GM10248 (cell line): ENCODE results near the gene KCNC3.
A peak's percentile ranks its signal among the peaks of the same experiment; 100 is the strongest.

Experiments
- CTCF ChIA-PET: fragments of 300-600 bp; sonication (Branson Sonifier 250); formaldehyde crosslinking; extraction: SDS; loops from one replicate; lab custom pipeline; 2021; ENCODE audit warnings: antibody characterized with exemption; lab: Yijun Ruan, JAX
- POLR2A ChIA-PET: fragments of 350-650 bp; sonication (Branson Sonifier 250); formaldehyde crosslinking; extraction: SDS; loops from one replicate; lab custom pipeline; 2020; ENCODE audit warnings: antibody characterized with exemption; lab: Yijun Ruan, JAX
- DNase-seq: peaks from one replicate; pipeline ENCODE4 v3.0.0; 2012; ENCODE audit errors: extremely low spot score
- TF ChIP-seq, protein P1 (sequence below): IDR thresholded peaks from 2 replicates; pipeline ENCODE4 v1.5.1; 2012; ENCODE audit warnings: mild to moderate bottlenecking, low read depth; ENCODE audit errors: extremely low read depth, missing control alignments, control extremely low read depth

KCNC3 gene

GRCh38 chr19:50376166-50377050 is 47.2 kb upstream of the KCNC3 start, which contains the start of gene NR1H2:
TSS of gene NR1H2 (plus strand) at chr19:50376457. CDS start at chr19:50377606, 1,149 bp downstream.
- ChIA-PET POLR2A (interaction anchor here (0.9 kb wide), 1 partner anchor 48 kb away, joined by 5 read pairs; the partner anchor contains the start of gene KCNC3), CTCF (interaction anchor here (0.7 to 2.7 kb wide), 6 partner anchors 19 to 180 kb away, joined by 3 to 7 read pairs (median 6); partner anchors contain the start of gene KCNC3)
- peak; percentile 89 for DNase-seq
- TF ChIP-seq, protein P1, sequence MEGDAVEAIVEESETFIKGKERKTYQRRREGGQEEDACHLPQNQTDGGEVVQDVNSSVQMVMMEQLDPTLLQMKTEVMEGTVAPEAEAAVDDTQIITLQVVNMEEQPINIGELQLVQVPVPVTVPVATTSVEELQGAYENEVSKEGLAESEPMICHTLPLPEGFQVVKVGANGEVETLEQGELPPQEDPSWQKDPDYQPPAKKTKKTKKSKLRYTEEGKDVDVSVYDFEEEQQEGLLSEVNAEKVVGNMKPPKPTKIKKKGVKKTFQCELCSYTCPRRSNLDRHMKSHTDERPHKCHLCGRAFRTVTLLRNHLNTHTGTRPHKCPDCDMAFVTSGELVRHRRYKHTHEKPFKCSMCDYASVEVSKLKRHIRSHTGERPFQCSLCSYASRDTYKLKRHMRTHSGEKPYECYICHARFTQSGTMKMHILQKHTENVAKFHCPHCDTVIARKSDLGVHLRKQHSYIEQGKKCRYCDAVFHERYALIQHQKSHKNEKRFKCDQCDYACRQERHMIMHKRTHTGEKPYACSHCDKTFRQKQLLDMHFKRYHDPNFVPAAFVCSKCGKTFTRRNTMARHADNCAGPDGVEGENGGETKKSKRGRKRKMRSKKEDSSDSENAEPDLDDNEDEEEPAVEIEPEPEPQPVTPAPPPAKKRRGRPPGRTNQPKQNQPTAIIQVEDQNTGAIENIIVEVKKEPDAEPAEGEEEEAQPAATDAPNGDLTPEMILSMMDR, result no peak

- POLR2A ChIA-PET, result no interaction called here
- CTCF ChIA-PET, result interaction anchor here (0.9 kb wide), 1 partner anchor 14 kb away, joined by 3 read pairs; no protein-coding TSS in a partner anchor
- TF ChIP-seq, protein P1, result no peak
- DNase-seq, result no peak
Observed at GRCh38 chr19:50371914-50372475, 42.8 kb upstream of the KCNC3 start.

DNA sequence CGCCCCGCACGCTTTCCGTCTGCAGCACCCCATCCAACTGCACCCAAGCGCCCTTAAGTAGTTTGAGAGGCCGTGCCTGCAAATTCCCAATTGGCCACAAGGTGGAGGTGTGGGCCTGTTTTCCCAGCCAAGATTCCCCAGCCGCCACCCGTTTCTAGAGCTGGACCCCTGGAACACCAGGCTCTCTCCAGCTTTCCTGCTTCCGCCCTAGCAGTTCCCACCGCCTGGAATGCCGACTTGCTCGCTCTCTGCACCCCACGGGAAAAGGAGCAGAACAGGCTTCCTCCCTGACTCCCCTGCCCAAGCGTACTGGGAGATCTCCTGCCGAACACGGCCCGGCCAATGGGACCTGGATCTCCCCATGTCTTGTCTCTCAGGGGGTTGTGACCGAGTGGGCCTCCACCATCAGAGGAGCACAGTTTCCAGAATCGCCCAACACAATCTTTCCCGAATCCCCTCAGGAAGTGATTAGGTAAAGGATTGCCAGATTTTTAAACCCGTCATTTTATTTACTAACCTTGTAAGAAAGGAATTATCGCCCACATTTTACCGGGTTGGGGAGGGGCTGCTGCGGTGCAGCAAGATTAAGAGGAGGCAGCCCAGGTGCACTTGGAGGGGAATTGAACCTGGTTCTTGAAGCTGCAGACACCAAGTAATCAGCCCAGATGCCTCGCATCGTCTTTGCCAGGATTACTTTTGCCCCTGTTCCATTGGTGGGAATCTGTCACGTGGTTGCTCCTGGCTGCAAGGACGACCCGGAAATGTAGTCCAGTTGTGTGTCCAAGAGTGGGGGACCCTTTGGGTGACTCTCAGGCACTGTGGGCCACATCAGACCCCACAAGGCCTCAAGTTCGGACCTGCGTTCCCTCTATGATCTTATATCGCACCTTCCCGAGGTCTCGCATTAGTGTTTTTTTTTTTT is 39.7 kb upstream of the KCNC3 start:
- peak; percentile 84 for DNase-seq
- TF ChIP-seq, protein P1, result peak; percentile 86
- CTCF ChIA-PET, result interaction anchor here (0.6 to 3.1 kb wide), 32 partner anchors 9 to 732 kb away, joined by 3 to 37 read pairs (median 4); partner anchors contain the start of genes JOSD2, KCNC3 and KLK2
- POLR2A ChIA-PET, result interaction anchor here (0.6 to 0.9 kb wide), 2 partner anchors 61 to 92 kb away, joined by 3 read pairs; no protein-coding TSS in a partner anchor

DNA sequence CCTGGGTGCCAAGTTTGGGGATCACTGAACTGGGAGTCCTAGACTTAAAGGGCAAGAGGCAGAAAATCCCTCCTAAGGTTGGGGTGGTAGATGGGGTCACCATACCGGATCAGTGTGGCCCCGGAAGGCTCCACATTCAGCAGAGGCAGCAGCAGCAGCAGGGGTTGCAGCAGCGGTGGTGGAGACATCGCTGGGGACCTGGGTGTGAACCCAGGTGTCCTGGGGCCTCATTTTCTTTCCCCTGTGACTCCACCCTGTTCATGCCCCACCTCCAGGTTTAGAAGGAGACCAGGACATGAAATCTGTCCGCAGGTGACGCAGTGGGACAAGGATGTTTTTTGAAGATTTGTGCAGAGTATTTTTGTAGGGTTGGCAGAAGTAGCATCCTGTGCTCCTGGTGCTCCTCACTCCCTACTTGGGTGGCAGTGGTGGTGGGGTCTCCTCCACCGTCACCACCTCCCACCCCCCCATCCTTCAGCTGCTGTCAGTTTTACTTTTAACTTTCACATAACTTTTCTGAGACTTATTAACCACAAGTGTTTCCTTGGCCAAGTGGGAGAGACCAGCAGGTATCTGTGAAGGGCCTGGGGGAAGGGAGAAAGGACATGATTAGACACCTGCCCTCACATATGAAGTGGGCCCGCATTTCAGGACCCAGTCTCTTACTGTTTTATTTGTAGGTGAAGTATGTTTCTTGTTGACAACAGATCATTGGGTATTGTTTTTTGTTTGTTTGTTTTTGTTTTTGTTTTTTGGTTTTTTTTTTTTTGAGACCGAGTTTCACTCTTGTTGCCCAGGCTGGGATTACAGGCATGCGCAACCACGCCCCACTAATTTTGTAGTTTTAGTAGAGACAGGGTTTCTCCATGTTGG is 36.5 kb upstream of the KCNC3 start, which contains the start of gene NAPSA:
TSS of gene NAPSA (minus strand) at position 206 of the 873 bp plus-strand sequence. CDS start at position 188, 18 bp downstream.
- CTCF ChIA-PET, result interaction anchor here (1.0 to 1.8 kb wide), 5 partner anchors 8 to 95 kb away, joined by 4 to 10 read pairs (median 7); no protein-coding TSS in a partner anchor
- no peak for DNase-seq
- TF ChIP-seq, protein P1, result no peak
- POLR2A ChIA-PET, result no interaction called here

DNA sequence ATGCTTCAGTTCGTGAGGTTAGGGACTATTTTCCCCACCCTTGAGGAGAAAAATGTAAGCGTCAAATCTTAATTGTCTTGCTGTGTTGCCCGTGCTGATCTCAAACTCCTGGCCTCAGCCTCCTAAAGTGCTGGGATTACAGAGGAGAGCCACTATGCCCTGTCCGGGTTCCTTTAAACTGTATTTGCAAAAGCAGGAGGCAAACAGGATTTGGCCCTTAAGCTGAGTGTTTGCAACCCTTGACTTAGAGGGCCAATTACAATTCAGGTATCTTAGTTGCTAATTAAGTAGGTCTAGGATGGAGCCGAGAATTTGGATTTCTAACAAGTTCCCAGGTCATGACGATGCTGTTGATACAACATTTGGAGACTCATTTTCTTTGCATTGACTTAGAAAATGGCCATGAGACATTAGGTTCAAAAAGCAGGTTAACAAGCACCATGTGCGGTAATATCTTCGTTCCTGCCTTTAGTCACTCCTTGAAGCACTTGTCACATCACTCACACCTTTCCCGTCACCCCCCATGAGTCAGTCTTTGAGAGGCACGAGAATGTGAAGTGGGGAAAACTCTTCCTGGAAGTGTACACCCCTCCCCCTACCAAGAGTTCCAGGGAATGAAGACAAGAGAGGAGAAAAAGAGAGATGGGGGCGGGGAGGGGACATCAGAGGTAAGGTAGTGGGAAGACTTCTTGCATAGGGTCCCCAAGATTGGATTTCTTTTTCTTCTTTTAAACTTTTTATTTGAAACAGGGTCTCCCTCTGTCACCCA is 33.7 kb upstream of the KCNC3 start:
- no peak for DNase-seq
- TF ChIP-seq, protein P1, result no peak
- POLR2A ChIA-PET, result no interaction called here
- CTCF ChIA-PET, result interaction anchor here (2.1 to 2.3 kb wide), 2 partner anchors 98 to 174 kb away, joined by 5 to 8 read pairs; no protein-coding TSS in a partner anchor
